ENCODE data around the gene AP4M1.

The AP4M1 gene

DNA sequence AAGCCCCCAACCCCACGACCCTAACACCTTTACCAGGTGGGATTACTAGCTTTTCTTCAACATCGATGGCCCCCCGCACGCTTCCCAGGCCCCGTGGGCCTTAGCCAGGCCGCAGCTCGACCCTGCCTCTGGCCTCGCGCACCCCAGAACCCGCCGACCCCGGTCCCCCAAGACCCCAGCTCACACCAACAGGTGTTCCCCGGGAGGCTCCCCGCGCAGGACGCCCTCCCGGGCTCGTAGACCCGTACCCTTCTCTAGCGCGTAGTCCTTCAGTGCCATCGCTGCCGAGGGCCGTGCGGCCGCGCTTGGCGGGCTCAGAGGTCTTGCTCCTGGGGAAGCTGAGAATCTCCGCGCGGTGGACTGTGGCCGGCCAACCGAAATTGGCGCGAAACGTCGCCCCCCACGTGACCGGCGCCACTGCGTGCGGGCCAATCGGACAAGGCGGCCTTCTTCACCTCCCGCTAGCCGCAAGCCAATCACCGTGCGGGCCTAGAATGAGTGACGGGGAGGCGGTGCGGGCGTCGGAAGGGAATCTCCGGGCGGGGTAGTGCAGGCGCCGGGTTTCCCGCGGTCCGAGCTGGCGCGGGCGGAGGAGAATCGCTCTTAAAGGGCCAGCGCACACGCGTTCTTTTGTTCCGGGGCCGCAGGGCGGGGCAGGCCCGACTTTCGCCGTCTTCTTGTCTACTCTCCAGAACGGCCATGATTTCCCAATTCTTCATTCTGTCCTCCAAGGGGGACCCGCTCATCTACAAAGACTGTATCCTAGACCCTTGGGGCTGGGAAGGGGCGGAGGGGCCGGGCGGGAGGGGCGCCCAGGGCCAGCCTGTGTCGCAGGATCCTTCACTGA is at the start of gene AP4M1, which contains the start of gene MCM7:
Gene AP4M1 (plus strand): TSS at position 628 of the 847 bp plus-strand sequence. CDS start 72 bp downstream, at position 700.
Gene MCM7 (minus strand): TSS at position 382 of the 847 bp plus-strand sequence. CDS start 103 bp downstream, at position 279.
- DNase-seq (ENCODE audit: low read depth in 2 of 2), result peak; percentile 93 to 95

- DNase-seq (ENCODE audit: low read depth in 2 of 2), result no peak
These were observed 48.2 kb upstream of the AP4M1 start for GRCh38 chr7:100053215-100053614.

DNA sequence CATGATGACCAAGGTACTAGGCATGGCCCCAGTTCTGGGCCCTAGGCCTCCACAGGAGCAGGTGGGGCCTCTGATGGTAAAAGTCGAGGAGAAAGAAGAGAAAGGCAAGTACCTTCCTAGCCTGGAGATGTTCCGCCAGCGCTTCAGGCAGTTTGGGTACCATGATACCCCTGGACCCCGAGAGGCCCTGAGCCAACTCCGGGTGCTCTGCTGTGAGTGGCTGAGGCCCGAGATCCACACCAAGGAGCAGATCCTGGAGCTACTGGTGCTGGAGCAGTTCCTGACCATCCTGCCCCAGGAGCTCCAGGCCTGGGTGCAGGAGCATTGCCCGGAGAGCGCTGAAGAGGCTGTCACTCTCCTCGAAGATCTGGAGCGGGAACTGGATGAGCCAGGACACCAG is 44.4 kb upstream of the AP4M1 start:
- DNase-seq (ENCODE audit: low read depth in 2 of 2), result no peak

DNA sequence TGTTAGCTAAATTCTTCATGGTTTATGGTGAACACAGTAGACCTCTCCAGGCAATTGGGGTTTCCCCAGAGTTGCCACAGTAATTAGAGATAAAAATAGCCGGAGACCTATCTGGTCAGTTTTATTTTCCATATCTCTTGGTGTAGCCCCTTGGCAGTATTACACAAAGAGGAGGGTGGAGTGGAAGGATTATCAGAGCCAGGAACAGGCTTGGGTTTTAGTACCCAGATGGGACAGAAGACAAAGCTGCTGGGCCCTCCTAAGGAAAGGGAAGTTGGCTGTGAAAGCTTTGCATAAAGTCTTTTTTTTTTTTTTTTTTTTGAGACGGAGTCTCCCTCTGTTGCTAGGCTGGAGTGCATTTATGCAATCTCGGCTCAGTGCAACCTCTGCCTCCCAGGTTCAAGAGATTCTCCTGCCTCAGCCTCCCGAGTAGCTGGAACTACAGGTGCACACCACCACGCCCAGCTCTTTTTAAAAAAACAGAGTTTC is 42.1 kb upstream of the AP4M1 start:
- DNase-seq (ENCODE audit: low read depth in 2 of 2), result no peak

- no peak for DNase-seq (ENCODE audit: low read depth in 2 of 2)
These were observed 39.8 kb upstream of the AP4M1 start for GRCh38 chr7:100061518-100062193.

- DNase-seq (ENCODE audit: low read depth in 2 of 2), result no peak
These were observed 38.1 kb upstream of the AP4M1 start for GRCh38 chr7:100063376-100063775.

- DNase-seq (ENCODE audit: low read depth in 2 of 2), result no peak
These were observed 37.3 kb upstream of the AP4M1 start for GRCh38 chr7:100064162-100064561.

- DNase-seq (ENCODE audit: low read depth in 2 of 2), result no peak
These were observed 35.8 kb upstream of the AP4M1 start for GRCh38 chr7:100065452-100066186.

DNA sequence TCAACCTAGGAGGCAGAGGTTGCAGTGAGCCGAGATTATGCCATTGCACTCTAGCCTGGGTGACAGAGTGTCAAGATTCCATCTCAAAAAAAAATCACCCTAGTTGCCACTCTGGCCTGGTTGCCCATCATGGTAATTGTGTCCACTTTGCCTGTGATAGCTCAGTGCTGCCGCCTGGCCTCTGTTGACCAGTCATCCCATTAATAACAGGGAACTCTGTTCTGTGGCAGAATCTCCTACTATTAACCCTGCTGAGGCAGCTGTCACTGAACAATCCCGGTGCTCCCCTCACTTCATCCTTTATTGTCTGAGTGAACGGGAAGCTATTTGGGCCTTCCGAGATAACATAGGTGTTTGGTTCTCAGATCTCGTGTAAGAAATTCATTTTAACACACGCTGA is 34.5 kb upstream of the AP4M1 start:
- no peak for DNase-seq (ENCODE audit: low read depth in 2 of 2)

GRCh38 chr7:100069991-100070390 is 31.5 kb upstream of the AP4M1 start:
- no peak for DNase-seq (ENCODE audit: low read depth in 2 of 2)

GRCh38 chr7:100071018-100071723 is 30.3 kb upstream of the AP4M1 start:
- no peak for DNase-seq (ENCODE audit: low read depth in 2 of 2)

DNA sequence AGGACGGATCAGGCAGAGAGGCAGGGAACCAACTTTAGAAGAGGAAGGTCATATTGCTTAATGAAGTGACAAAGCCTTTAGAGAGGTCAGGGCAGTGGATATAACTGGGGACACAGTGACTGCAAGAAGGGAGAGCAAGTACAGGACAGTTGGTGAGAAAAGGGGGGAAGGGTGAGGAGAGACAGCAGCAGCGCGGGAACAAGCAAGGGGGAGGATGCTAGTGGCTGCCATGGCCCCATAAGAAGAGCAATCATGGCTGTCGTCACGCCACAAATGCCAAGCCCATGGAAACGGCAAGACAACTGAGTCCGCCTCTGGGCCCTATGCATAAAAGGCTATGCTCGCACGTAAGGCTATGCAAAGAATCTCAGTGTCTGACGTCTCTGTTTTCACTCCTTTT is 29.0 kb upstream of the AP4M1 start:
- no peak for DNase-seq (ENCODE audit: low read depth in 2 of 2)

- DNase-seq (ENCODE audit: low read depth in 2 of 2), result no peak
These were observed 26.6 kb upstream of the AP4M1 start for GRCh38 chr7:100074841-100075240.

DNA sequence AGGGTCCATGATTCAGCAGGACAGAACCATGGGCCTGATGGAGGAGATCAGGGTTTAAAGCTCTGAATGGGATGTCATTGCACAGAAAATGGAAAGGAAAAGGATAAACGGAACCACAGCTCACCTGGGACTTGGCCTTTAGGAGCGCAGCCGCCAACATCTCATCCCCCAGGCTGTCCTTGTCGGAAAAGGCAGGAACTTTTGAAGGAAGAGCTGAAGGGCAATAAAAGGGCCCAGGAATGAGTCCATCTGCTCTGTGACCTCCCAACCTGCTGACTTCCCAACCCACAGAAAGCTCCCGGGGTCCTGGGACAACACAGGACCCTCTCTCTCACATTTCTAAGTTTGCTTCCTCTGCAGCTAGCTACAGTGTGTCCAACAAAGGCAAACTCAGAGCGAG is 26.0 kb upstream of the AP4M1 start:
- DNase-seq (ENCODE audit: low read depth in 2 of 2), result no peak

DNA sequence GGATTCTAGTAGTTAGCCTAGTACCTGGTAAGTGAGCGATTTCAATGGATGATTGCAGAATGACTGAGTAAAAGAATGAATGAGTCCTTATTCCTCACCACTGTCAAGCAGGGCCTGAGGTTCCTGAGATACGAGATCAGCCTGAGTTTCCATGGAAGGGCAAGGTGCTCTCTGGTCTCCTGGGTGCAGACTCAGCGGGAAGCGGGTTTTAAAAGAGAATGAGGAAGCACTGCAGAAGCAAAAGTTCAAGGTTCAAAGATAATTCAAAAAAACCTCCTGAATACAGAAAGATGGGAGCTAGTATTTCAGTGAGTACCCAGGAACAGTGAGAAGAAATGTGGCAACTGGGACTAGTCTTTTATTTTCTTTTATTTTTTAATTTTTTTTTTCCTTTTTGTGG is 24.2 kb upstream of the AP4M1 start:
- no peak for DNase-seq (ENCODE audit: low read depth in 2 of 2)

- DNase-seq (ENCODE audit: low read depth in 2 of 2), result no peak
These were observed 22.4 kb upstream of the AP4M1 start for GRCh38 chr7:100079024-100079560.

GRCh38 chr7:100080907-100081534 is 20.4 kb upstream of the AP4M1 start:
- no peak for DNase-seq (ENCODE audit: low read depth in 2 of 2)

DNA sequence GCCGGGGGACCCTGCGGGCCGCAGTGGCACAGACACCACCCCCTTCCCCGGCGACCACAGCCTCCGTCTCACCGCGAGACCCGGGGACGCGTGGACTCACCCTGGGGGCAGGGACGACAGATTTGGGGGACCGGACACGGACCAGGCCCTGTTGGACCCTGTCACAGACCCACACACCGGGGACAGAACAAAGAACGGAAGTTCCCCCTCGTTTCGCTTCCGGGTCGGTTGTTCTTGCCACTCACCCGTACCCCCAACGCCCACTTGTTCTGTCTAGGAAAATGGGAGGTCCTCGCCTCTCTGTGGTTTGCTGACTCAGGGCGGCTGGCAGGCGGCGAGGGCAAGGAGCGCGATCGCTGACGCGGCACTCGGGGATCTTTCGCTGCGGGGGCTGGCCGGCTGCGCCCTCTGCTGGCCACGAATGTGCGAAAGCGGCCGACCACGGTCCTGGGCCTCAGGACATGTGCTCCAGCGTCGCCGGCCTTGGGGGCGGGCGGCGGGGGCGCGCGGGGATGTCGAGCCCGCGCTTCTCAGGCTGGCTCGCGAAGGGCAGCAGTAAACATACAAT is 19.8 kb upstream of the AP4M1 start, which contains the start of gene ZNF3:
Gene ZNF3 (minus strand): TSS at position 189 of the 568 bp plus-strand sequence. CDS start 4,366 bp downstream, outside the sequence.
- DNase-seq (ENCODE audit: low read depth in 2 of 2), result peak; percentile 97 to 98

DNA sequence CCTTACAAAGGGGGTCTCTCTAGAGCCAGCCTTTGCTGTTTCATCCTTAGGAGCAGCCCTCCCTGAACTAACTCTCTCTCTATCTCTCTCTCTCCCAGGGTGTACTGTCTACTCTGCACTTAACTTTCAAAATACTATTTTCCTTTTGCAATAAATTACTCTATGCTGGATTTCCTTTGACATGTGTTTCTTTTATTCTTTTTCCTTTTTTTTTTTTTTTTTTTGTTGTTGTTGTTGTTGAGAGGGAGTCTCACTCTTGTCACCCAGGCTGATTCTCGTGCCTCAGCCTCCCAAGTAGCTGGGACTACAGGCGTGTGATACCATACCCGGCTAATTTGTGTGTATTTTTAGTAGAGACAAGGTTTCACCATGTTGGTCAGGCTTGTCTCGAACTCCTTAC is 18.5 kb upstream of the AP4M1 start:
- DNase-seq (ENCODE audit: low read depth in 2 of 2), result no peak

DNA sequence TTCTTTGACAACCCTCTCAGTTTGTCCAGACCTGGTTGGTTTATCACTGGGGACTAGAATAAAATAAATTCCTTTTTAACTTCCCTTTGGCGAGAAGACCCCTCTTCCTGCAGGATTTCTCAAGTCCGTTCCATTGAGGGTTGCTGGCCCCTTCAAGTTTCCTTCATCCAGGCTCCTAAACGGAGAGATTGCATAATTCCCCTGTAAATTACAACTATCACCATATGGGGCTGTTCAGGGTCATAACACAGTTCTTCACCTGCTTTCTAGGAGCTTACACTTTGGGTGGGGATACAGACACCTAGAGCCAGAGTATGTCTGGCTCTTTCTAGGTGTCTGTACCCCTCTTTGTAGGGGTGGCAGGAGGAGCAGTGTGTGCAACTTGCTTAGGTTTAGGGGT is 15.9 kb upstream of the AP4M1 start:
- no peak for DNase-seq (ENCODE audit: low read depth in 2 of 2)

All from stimulated activated CD8-positive, alpha-beta memory T cell treated with anti-CD3 and anti-CD28 coated beads, Interleukin-15, amount 100 ng/mL, for 4 hours (primary cell).